Activated T-helper 1 cell treated with anti-CD3 and anti-CD28 coated beads, Interleukin-2, amount 50 U/mL, for 16 hours (primary cell): ENCODE data around the gene LCE4A.

ENCODE experiments used
- DNase-seq, 2 donors: peaks; one replicate each; pipeline ENCODE4 v3.0.0-alpha.2; 2020; ENCODE audit warnings: low read depth in 1 of 2, low spot score in 1 of 2

Gene LCE4A

GRCh38 chr1:152745289-152745704 is 37.3 kb downstream of the LCE4A start:
- no peak for DNase-seq

- DNase-seq: no peak
Observed at GRCh38 chr1:152745765-152746444, 37.9 kb downstream of the LCE4A start.

- no peak for DNase-seq
Observed at GRCh38 chr1:152747831-152748230, 39.9 kb downstream of the LCE4A start.

- no peak for DNase-seq
Observed at GRCh38 chr1:152752225-152752624, 44.3 kb downstream of the LCE4A start.

- DNase-seq: no peak
Observed at GRCh38 chr1:152753586-152753985, 45.6 kb downstream of the LCE4A start.

GRCh38 chr1:152756872-152757271 is 48.9 kb downstream of the LCE4A start:
- no peak for DNase-seq

- no peak for DNase-seq
Observed at GRCh38 chr1:152757747-152758146, 49.8 kb downstream of the LCE4A start, which contains the start of gene KPRP. TSS of gene KPRP (plus strand) at chr1:152758025. CDS start at chr1:152759589, 1,564 bp downstream.

GRCh38 chr1:152758636-152759035 is 50.7 kb downstream of the LCE4A start:
- no peak for DNase-seq
